HCT116 (cell line): Measurements from ENCODE around the gene SERINC3. TPM values are rescaled to one million over a fixed set of nuclear protein-coding genes. Genes with fewer than 3 reads are reported as not detected.

Experiments
- ATAC-seq: fragments of 200-7000 bp; cut with Tn5 transposase; 2 replicates; pipeline ENCODE4 v1.9.1; 2020; ENCODE audit warnings: mild to moderate bottlenecking, moderate library complexity
- BruUV-seq: library from RNA; stranded (reverse); fragments of 400-500 nt; replicated peaks from 2 replicates; lab custom pipeline; 2021; lab: Mats Ljungman, UMichigan
- CTCF ChIA-PET: fragments of 300-600 bp; sonication (Branson Sonifier 250); formaldehyde crosslinking; loops from one replicate; lab custom pipeline; 2021; ENCODE audit warnings: antibody characterized with exemption; lab: Charles Lee
- POLR2A ChIA-PET: fragments of 300-600, 350-600 bp; sonication (Branson Sonifier 250); formaldehyde crosslinking; loops from one replicate; lab custom pipeline; 2021; ENCODE audit warnings: antibody characterized with exemption; lab: Charles Lee
- RAD21 ChIA-PET, 2 experiments: fragments of 300-600 bp; sonication (Branson Sonifier 250); formaldehyde crosslinking; loops; one replicate each; lab custom pipeline; 2023; ENCODE audit warnings: low total read pairs in 2 of 2; ENCODE audit not compliant: uncharacterized antibody in 2 of 2, unreplicated experiment in 2 of 2, low non-redundant PET in 1 of 2; lab: Charles Lee
- DNase-seq: peaks from one replicate; pipeline ENCODE4 v3.0.0-alpha.2; 2010; ENCODE audit warnings: low read depth, low spot score
- H2AFZ ChIP-seq: fragments of 200-600 bp; shearing (Covaris generic), sonication (generic); 2 replicates; pipeline ENCODE4 v1.6.1; 2017; ENCODE audit warnings: low read depth, mixed run types, mixed read lengths, antibody characterized with exemption, low read length; ENCODE audit not compliant: poor library complexity, severe bottlenecking
- H3K27ac ChIP-seq: 2 replicates; pipeline ENCODE4 v1.5.1; 2012; ENCODE audit warnings: low read depth, low read length
- H3K27me3 ChIP-seq: fragments of 200-600 bp; sonication (generic); 2 replicates; pipeline ENCODE4 v1.6.1; 2016; ENCODE audit warnings: mixed run types, low read length, mixed read lengths; ENCODE audit not compliant: insufficient read depth
- H3K36me3 ChIP-seq, 2 experiments: fragments of 200-500 bp in 1 of 2; fragments of 200-600 bp in 1 of 2; sonication (Bioruptor generic) in 1 of 2; sonication (generic) in 1 of 2; 2 replicates each; pipeline versions ENCODE4 v1.5.1 to v1.6.1; 2014 to 2016; ENCODE audit warnings: low read length in 2 of 2, inconsistent platforms in 1 of 2, mixed read lengths in 1 of 2, mixed run types in 1 of 2; ENCODE audit not compliant: insufficient read depth in 2 of 2, control insufficient read depth in 1 of 2
- H3K4me1 ChIP-seq, 2 experiments: fragments of 200-600 bp in 1 of 2; sonication (generic) in 1 of 2; 2 replicates each; pipeline versions ENCODE4 v1.5.1 to v1.6.1; 2012 to 2017; ENCODE audit warnings: low read length in 2 of 2, inconsistent platforms in 1 of 2, mild to moderate bottlenecking in 1 of 2, mixed read lengths in 1 of 2, mixed run types in 1 of 2, moderate library complexity in 1 of 2; ENCODE audit not compliant: insufficient read depth in 2 of 2, control insufficient read depth in 1 of 2
- H3K4me2 ChIP-seq: fragments of 200-600 bp; sonication (generic); 2 replicates; pipeline ENCODE4 v1.6.1; 2017; ENCODE audit warnings: mixed run types, low read length, mixed read lengths
- H3K4me3 ChIP-seq, 2 experiments: fragments of 200-600 bp in 1 of 2; sonication (generic) in 1 of 2; replicated peaks in 1 of 2; 2 replicates each; pipeline ENCODE4 v1.5.1; 2011 to 2016; ENCODE audit warnings: low read length in 2 of 2, control low read depth in 1 of 2, low read depth in 1 of 2, mild to moderate bottlenecking in 1 of 2, mixed read lengths in 1 of 2, mixed run types in 1 of 2
- H3K79me2 ChIP-seq: fragments of 200-600 bp; sonication (generic); 2 replicates; pipeline ENCODE4 v1.6.1; 2017; ENCODE audit warnings: mild to moderate bottlenecking, mixed run types, low read length, moderate library complexity, mixed read lengths; ENCODE audit not compliant: insufficient read depth
- H3K9ac ChIP-seq: fragments of 200-600 bp; sonication (generic); 2 replicates; pipeline ENCODE4 v1.6.1; 2016; ENCODE audit warnings: low read length, mixed read lengths
- H3K9me2 ChIP-seq: fragments of 200-600 bp; sonication (generic), shearing (Covaris generic); 2 replicates; pipeline ENCODE4 v1.6.1; 2017; ENCODE audit warnings: mixed run types, mild to moderate bottlenecking, moderate library complexity; ENCODE audit not compliant: insufficient read depth
- H3K9me3 ChIP-seq, 2 experiments: fragments of 200-500 bp in 1 of 2; fragments of 200-600 bp in 1 of 2; sonication (Bioruptor generic) in 1 of 2; sonication (generic) in 1 of 2; 2 replicates each; pipeline ENCODE4 v1.6.1; 2014 to 2017; ENCODE audit warnings: low read length in 2 of 2, mixed read lengths in 2 of 2, inconsistent platforms in 1 of 2, low read depth in 1 of 2, mild to moderate bottlenecking in 1 of 2, mixed run types in 1 of 2, moderate library complexity in 1 of 2; ENCODE audit not compliant: control insufficient read depth in 1 of 2, insufficient read depth in 1 of 2
- H4K20me1 ChIP-seq: fragments of 200-600 bp; sonication (generic), shearing (Covaris generic); 2 replicates; pipeline ENCODE4 v1.6.1; 2017; ENCODE audit warnings: mixed run types, mild to moderate bottlenecking, moderate library complexity; ENCODE audit not compliant: insufficient read depth
- CEBPB ChIP-seq: IDR thresholded peaks from 2 replicates; pipeline ENCODE4 v1.6.1; 2012; ENCODE audit warnings: low read depth
- EGR1 ChIP-seq: IDR thresholded peaks from 2 replicates; pipeline ENCODE4 v1.6.1; 2012; ENCODE audit warnings: low read depth
- ELF1 ChIP-seq: IDR thresholded peaks from 2 replicates; pipeline ENCODE4 v1.6.1; 2012; ENCODE audit warnings: low read depth, borderline replicate concordance
- EZH2 ChIP-seq: fragments of 200-600 bp; sonication (generic); IDR thresholded peaks from 2 replicates; pipeline ENCODE4 v1.6.1; 2017; ENCODE audit warnings: antibody characterized with exemption, mixed run types
- JUND ChIP-seq: IDR thresholded peaks from 2 replicates; pipeline ENCODE4 v1.6.1; 2012
- POLR2AphosphoS5 ChIP-seq: IDR thresholded peaks from 2 replicates; pipeline ENCODE4 v1.6.1; 2011; ENCODE audit warnings: mild to moderate bottlenecking, low read depth, low read length, moderate library complexity
- REST ChIP-seq: IDR thresholded peaks from 2 replicates; pipeline ENCODE4 v1.6.1; 2012; ENCODE audit warnings: low read depth
- SRF ChIP-seq: IDR thresholded peaks from 2 replicates; pipeline ENCODE4 v1.6.1; 2012; ENCODE audit warnings: low read depth
- intact Hi-C: fragments of 100-400 bp; cut with micrococcal nuclease; formaldehyde crosslinking; loops from 2 replicates; pipeline ENCODE4 v1.10.0; 2022
- total RNA-seq: library from RNA; stranded (reverse); gene quantifications from one replicate; pipeline ENCODE4 v1.2.1, GENCODE V29; 2021; ENCODE audit not compliant: unreplicated experiment
- TF ChIP-seq, protein P1 (sequence below), 3 experiments: fragments of 200-600 bp in 1 of 3; sonication (generic) in 1 of 3; IDR thresholded peaks in 2 of 3; conservative IDR thresholded peaks in 1 of 3; 2 replicates each; pipeline ENCODE4 v1.5.1; 2012 to 2017; ENCODE audit warnings: low read depth in 2 of 3, low read length in 2 of 3, antibody characterized with exemption in 1 of 3, borderline replicate concordance in 1 of 3, control low read depth in 1 of 3, mild to moderate bottlenecking in 1 of 3, mixed read lengths in 1 of 3, mixed run types in 1 of 3, moderate library complexity in 1 of 3; ENCODE audit not compliant: insufficient read depth in 1 of 3

Gene SERINC3
- total RNA-seq, 1 experiment from 2014 or later: 56.8 TPM

DNA sequence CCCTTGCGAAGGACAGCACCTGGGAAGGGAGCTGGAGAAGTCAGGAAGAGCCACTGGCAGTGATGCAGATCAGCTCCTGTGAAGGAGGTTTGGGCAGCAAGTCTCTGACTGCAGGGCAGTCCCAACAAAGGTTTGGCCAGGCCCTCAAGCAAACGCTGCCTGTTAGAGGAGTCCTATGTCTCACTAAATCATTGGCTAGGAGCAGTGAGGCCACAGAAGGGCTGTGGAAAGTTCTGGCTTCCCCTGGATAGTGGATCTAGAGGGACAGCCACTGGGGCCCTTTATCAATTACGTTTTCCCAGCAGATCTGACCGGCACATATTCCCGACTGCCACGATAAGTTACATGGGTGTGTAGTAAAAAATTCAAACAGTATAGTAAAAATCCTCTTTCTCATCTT lies 43.7 kb downstream of the SERINC3 start (continued):
- TF ChIP-seq, protein P1, sequence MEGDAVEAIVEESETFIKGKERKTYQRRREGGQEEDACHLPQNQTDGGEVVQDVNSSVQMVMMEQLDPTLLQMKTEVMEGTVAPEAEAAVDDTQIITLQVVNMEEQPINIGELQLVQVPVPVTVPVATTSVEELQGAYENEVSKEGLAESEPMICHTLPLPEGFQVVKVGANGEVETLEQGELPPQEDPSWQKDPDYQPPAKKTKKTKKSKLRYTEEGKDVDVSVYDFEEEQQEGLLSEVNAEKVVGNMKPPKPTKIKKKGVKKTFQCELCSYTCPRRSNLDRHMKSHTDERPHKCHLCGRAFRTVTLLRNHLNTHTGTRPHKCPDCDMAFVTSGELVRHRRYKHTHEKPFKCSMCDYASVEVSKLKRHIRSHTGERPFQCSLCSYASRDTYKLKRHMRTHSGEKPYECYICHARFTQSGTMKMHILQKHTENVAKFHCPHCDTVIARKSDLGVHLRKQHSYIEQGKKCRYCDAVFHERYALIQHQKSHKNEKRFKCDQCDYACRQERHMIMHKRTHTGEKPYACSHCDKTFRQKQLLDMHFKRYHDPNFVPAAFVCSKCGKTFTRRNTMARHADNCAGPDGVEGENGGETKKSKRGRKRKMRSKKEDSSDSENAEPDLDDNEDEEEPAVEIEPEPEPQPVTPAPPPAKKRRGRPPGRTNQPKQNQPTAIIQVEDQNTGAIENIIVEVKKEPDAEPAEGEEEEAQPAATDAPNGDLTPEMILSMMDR (IDR thresholded peaks at IDR 0.05 in 2 of 3, conservative IDR thresholded peaks at IDR 0.05 in 1 of 3; ENCODE audit: borderline replicate concordance in 1 of 3, insufficient read depth in 1 of 3, low read depth in 2 of 3, low read length in 2 of 3): no peak
- TF ChIP-seq EZH2: no peak
- no peak for TF ChIP-seq POLR2AphosphoS5

- RAD21 ChIA-PET: no interaction called here
- Histone ChIP-seq H3K27me3 (no peaks in the 10 kb centered on the region), H3K4me3 (peak overlapping the region in 1 of 2 experiments; percentile 77; a peak in 2 of 4 replicates), H3K4me1 (peaks cover 3 to 20% of the 10 kb centered on the region in 2 experiments; a peak in 2 of 4 replicates), H4K20me1 (no peaks in the 10 kb centered on the region), H3K9ac (peak overlapping the region; percentile 86; the same call in 1 of the 2 replicates), H3K4me2 (peak overlapping the region; percentile 85)
- no peak for ATAC-seq
- POLR2A ChIA-PET: no interaction called here
- TF ChIP-seq ELF1 (no peak), REST (no peak), POLR2AphosphoS5 (no peak), EGR1 (no peak), JUND (no peak), SRF (no peak), CEBPB (no peak)
- TF ChIP-seq, protein P1 (IDR thresholded peaks at IDR 0.05 in 2 of 3, conservative IDR thresholded peaks at IDR 0.05 in 1 of 3; ENCODE audit: borderline replicate concordance in 1 of 3, insufficient read depth in 1 of 3, low read depth in 2 of 3, low read length in 2 of 3): no peak
- TF ChIP-seq, all 23 proteins: peak for 0
- intact Hi-C loops: no loop called here
- no peak overlapping the region for H2AFZ ChIP-seq
- CTCF ChIA-PET: interaction anchor here (1.5 kb wide), 1 partner anchor 133 kb away, joined by 3 read pairs; no protein-coding TSS in a partner anchor
- BruUV-seq: no TSS peak
- DNase-seq: no peak
- H3K79me2 ChIP-seq: peaks cover 13% of the 10 kb centered on the region; the same call in 1 of the 2 replicates
- H3K36me3 ChIP-seq: peaks cover 4 to 6% of the 10 kb centered on the region in 2 experiments; a peak in 1 of 4 replicates
- no peaks in the 10 kb centered on the region for H3K9me3 ChIP-seq
- no peaks in the 10 kb centered on the region for H3K9me2 ChIP-seq
- no peak overlapping the region for H3K27ac ChIP-seq
Observed at GRCh38 chr20:44477151-44477550, 44.7 kb downstream of the SERINC3 start.
